ENCODE measurements around the gene BAX. TPM values are rescaled to one million over a fixed set of nuclear protein-coding genes. Genes with fewer than 3 reads are reported as not detected.

BAX gene
- total and polyA plus RNA-seq, 9 of the 15 experiments (the other 6 are each of a cell fraction or from before 2014, with no cell fraction given): 3.2 to 95.4 (median 44.5) TPM

- peak; percentile 39 for TF ChIP-seq MGA (IDR thresholded peaks at IDR 0.05)
- TF ChIP-seq EGR1 (conservative IDR thresholded peaks at IDR 0.05): 0 out of 2 replicates have a peak, but pooled peaks have one; percentile 13
- TF ChIP-seq HSF4 (CRISPR knock-in tag; IDR thresholded peaks at IDR 0.05; ENCODE audit: borderline replicate concordance): no peak
- no peak for TF ChIP-seq BHLHE40 (IDR thresholded peaks at IDR 0.05; ENCODE audit: low read length)
- TF ChIP-seq MCM7 (IDR thresholded peaks at IDR 0.05): no peak
- TF ChIP-seq MTA1 (IDR thresholded peaks at IDR 0.05; ENCODE audit: borderline replicate concordance): no peak
- TF ChIP-seq ZNF584 (CRISPR knock-in tag; IDR thresholded peaks at IDR 0.05; ENCODE audit: low read depth): no peak
- no peak for TF ChIP-seq TAF7 (tag; IDR thresholded peaks at IDR 0.05)
- TF ChIP-seq CXXC5 (CRISPR knock-in tag; IDR thresholded peaks at IDR 0.05): no peak
- no peak for TF ChIP-seq PHF8 (IDR thresholded peaks at IDR 0.05; ENCODE audit: borderline replicate concordance, low read length)
- no peak for TF ChIP-seq GABPB1 (CRISPR knock-in tag; IDR thresholded peaks at IDR 0.05)
- TF ChIP-seq MITF (IDR thresholded peaks at IDR 0.05): no peak
- TF ChIP-seq NR2C1 (IDR thresholded peaks at IDR 0.05): no peak
- no peak; the same call in 1 of the 2 replicates for TF ChIP-seq NR2C1 (tag; IDR thresholded peaks at IDR 0.05)
- TF ChIP-seq ASH1L (IDR thresholded peaks at IDR 0.05; ENCODE audit: borderline replicate concordance, low read depth, partially characterized antibody): peak; percentile 28
- no peak for TF ChIP-seq TSC22D4 (tag; IDR thresholded peaks at IDR 0.05)
- TF ChIP-seq LEF1 (IDR thresholded peaks at IDR 0.05): no peak
Measured at GRCh38 chr19:48964205-48965039, 9.7 kb downstream of the BAX start (continued).
